NCI-H2029 treated with DMSO at 0.1 percent for 48 hours (cell line): ENCODE results near the gene ZNF641.

Experiments used
- DNase-seq: peaks from one replicate; lab custom pipeline; 2025; lab: John Stamatoyannopoulos, UW

ZNF641 gene

DNA sequence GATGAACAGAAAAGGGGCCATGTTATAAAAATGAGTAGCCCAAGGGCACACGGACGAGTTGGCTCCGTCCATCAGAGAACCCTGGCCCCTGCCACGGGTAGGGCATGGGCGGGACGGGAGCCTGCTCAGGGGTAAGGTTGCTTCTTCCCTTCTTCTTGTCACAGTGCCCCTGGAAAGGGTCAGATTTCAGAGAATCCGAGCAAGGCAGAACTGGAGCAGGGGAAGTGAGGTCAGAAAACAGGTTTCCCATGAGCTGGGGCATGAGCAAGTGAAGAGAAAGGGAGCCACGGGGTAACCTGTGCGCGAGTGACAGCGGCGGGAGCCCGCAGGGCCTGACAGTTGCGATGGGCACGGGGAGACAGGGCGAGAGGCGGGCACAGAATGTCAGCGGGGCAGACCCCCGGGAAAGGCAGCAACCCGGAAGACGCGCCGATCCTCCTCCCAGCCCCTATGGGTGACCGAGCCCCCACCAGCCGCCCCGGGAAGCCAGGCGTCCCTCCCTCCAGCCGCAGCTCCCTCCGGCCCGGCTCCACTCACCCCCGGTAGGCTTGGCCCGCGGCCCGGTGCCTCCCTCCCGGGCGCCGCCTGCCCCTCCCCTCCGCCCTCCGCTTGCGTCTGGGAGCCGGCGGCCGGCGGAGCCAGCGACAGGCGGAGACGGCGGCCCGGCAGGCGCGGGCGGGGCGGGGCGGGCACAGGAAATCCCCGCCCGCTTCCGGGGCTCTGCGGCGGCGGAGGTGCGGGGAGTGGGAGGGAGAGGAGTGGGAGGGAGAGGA, at the start of gene ZNF641:
Gene ZNF641, minus strand, starts transcription at position 671 of the 773 bp plus-strand sequence. CDS start 2,829 bp downstream, outside the sequence.
- DNase-seq: no peak

DNA sequence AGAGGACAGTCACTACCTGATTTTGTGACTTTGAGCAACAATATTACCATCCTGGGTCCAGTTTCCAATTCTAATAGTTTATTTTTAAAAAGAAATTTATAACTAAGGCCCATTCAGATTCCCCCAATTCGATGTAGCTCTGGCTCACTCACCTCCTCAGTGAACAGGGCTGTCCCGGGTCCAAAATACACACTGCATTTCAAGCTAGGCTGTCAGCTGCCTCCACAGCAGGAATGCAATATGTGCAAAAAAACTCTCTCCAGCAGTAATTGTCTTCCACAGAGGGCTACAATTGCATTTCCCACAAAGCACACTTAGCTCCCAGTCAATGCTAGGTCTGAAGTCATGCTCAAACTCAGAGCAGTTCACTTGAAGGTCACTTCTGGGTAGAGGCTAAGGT, 39.3 kb upstream of the ZNF641 start:
- DNase-seq: no peak

DNA sequence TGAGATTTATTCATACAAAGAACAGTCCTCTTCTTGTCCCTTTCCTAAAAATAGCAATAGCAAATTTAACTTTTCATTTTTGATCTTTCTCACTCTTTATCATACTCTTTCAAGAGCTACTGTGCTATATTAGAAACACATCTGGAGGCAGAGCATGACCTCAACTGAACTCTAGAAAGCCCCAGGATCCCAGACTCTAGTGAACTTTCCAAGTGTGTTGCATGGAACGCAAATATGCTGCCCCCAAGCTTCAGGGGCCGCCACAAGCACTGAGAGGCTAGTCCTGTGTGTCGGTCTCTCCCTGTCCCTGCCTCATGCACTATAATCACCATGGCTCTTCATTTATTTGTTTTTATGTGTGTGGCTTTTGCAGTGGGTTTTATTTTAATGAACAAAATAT, 38.7 kb upstream of the ZNF641 start:
- DNase-seq: no peak

GRCh38 chr12:48388938-48389337, 38.2 kb upstream of the ZNF641 start:
- no peak for DNase-seq

GRCh38 chr12:48388460-48388859, 37.7 kb upstream of the ZNF641 start:
- DNase-seq: no peak

GRCh38 chr12:48380596-48380995, 29.9 kb upstream of the ZNF641 start:
- DNase-seq: no peak

- DNase-seq: no peak
Observed at GRCh38 chr12:48379794-48380193, 29.1 kb upstream of the ZNF641 start.

- DNase-seq: no peak
Observed at GRCh38 chr12:48377646-48378045, 26.9 kb upstream of the ZNF641 start.

DNA sequence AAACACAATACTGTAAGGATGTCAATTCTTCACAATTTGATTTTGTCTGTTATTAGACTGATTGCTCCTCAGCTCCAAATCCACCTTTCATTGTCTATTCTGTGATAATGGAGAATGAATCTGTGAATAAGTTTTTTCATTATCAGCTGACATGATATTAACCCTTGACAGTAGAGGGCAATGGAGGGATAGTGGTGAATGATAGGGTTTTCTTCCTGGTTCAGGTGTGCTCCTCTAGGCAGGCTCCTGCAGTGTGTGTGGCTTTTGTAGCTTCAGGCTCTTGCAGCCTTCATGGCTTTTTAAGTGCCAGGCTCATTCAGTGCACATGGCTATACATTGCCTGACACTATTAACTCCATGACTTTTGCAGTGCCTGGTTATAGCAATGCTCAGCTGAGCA, 23.4 kb upstream of the ZNF641 start:
- no peak for DNase-seq

DNA sequence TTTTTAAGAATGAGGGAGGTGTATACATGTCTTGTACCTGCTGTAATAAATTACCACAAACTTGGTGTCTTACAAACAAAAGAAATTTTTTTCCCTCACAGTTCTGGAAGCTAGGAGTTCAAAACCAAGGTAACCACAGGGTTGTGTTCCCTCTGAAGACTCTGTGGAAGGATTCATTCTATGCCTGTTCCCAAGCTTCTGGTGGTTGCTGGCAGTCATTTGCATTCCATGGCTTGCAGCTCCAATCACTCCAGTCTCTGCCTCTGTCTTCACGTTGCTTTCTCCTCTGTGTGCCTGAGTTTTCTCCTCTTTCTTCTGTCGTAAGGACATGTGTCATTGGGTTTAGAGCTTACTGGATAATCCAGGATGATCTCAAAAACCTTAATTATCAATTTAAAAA, 15.4 kb upstream of the ZNF641 start:
- no peak for DNase-seq

GRCh38 chr12:48361664-48362339, 11.1 kb upstream of the ZNF641 start:
- DNase-seq: no peak

GRCh38 chr12:48358937-48359513, 8.3 kb upstream of the ZNF641 start:
- DNase-seq: no peak

DNA sequence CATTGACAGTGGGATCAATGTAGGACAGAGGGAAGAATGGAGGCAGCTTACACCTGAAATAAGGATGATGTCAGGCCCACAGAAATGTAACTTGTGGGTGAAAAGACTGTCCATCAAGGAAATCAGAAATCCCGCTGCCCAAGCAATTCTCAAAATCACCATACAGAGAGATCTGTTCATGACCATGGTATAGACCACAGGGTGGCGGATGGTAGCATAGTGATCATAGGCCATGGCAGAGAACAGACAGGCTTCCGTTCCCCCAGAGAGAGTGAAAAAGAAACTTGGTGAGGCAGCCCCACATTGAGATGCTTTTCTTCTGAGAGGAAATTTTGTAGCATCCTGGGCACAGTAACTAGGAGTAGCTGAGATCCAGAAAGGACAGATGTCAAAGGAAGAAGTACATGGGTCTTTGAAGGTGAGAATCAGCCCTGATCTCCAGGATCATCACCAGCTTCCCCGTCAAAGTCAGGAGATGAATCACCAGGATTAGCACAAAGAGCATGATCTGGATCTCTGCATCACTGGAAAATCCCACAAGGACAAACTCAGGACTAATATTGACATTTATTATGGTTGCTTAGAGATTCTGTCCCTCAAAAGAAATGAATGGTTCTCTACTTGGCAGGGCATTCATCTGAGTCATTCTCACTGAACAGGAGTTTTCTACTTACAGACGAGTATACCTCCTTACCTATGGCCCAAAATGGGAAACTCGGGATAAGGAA, 5.5 kb upstream of the ZNF641 start:
- no peak for DNase-seq

GRCh38 chr12:48352157-48352760, 1.5 kb upstream of the ZNF641 start:
- no peak for DNase-seq

DNA sequence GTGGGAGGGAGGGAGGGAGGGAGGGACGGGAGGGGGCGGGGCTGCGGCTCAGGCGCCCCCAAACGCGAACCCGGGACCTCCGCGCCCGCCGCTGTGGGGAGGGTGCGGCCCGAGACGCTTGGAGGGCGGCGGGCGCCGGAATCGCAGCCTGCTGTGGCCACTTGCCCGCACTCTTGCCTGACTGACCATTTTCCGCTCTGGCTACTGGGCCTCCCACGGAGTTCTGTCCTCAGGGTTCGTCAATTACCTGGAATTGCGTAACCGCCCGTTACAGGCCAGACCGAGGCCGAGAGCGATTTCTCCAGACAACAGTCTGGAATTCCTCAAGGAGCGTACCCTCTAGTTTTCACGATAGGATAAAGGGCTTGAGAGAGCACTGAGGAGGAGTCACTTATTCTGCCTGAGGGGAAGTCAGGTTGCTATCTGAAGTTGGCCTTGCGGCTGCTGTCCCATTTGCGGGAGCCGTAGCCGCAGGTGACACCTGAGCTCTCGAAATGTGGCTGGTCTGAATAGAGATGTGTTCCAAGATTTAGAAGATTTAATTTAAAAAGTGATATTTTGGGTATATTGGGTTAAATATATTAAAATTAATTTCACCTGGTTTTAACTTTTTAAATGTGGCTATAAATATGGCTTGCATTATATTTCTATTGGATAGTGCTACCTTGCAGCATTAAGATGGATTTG, 446 bp upstream of the ZNF641 start:
- DNase-seq: peak; percentile 31

DNA sequence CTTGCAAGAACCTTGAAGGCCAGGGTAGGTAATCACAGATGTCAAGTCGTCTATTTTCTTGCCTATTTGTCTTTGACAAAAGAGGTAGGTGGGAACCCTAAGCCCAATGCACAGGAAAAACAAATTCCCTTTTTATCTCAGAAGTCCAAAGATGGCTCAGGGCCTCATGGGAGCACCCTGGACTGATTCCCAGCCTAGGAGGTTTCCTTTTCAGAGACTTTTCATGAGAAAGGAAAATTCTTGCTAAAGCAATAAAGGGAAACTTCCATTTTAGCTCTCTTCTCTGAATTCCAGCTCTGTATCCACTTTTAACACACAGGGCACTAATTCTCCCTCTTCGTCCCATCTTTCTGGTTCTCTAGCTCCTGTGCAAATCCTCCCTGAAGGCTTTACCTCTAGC, 1.2 kb downstream of the ZNF641 start:
- no peak for DNase-seq

GRCh38 chr12:48342980-48343379, 7.7 kb downstream of the ZNF641 start:
- no peak for DNase-seq

- DNase-seq: no peak
Observed at GRCh38 chr12:48340943-48341342, 9.8 kb downstream of the ZNF641 start.

- no peak for DNase-seq
Observed at GRCh38 chr12:48339442-48340117, 11.1 kb downstream of the ZNF641 start.

DNA sequence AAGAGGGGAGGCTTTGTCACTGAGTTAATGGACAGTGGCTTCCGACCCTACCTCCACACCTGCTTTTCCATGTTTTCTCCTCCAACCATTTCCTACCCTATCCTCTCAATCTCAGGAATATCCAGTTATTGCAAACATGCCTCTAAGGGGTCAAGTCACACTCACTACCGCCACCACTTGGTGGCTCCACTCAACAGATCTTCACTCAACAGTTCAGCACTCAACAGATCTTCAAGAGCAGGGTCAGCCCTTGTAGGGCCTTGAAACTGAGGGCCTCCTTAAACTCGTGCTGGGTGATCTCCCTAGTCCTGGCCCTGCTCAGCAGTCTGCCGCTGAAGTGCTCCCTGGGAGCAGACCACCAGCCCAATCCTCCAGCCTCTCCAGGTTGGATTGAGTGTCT, 14.2 kb downstream of the ZNF641 start:
- DNase-seq: no peak

DNA sequence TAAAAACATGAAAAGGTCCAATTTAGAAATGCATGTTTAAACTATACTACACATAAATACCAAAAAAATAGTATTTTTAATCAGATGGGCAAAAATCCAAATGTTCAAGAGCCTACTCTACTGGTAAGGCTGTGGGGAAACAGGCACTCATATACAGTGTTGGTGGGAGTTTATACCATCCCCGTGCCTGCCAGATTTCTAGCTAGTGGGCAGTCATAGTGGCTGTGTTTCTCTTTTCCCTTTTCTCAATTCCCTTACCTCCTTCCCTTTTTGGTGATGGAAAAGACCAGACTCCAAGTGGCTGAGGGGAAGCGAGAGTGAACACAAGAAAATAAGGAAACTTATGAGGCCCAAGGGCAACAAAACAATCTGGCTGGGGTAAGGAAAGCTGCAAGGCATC, 14.7 kb downstream of the ZNF641 start:
- DNase-seq: no peak
